SK-N-SH (cell line): ENCODE results near the gene SPATA3. TPM values are rescaled to one million over a fixed set of nuclear protein-coding genes. Genes with fewer than 3 reads are reported as not detected.
"Not testable (repeated sequence)": the region's sequence is repeated elsewhere in the genome, so short reads cannot be mapped to it uniquely, and the experiment has no call there.

Source experiments
- CTCF ChIA-PET: fragments of 300-600, 350-600 bp; formaldehyde crosslinking; extraction: SDS; loops from one replicate; lab custom pipeline; 2021; lab: Yijun Ruan, JAX
- POLR2A ChIA-PET: fragments of 350-600 bp; sonication (Branson Sonifier 250); formaldehyde crosslinking; extraction: SDS; loops from one replicate; lab custom pipeline; 2020; ENCODE audit warnings: antibody characterized with exemption, inconsistent platforms; lab: Yijun Ruan, JAX
- DNase-seq: peaks from one replicate; pipeline ENCODE4 v3.0.0; 2012
- H2AFZ ChIP-seq: fragments of 200-600 bp; sonication (generic); 2 replicates; pipeline ENCODE4 v1.8.1; 2016; ENCODE audit warnings: antibody characterized with exemption, mild to moderate bottlenecking, low read depth
- H3F3A ChIP-seq: fragments of 200-600 bp; sonication (generic); replicated peaks from 2 replicates; pipeline ENCODE3; 2016; ENCODE audit warnings: antibody characterized with exemption, mild to moderate bottlenecking; ENCODE audit not compliant: insufficient read depth
- H3K27ac ChIP-seq, 2 experiments: fragments of 200-500 bp in 1 of 2; fragments of 200-600 bp in 1 of 2; sonication (Bioruptor generic) in 1 of 2; sonication (generic), shearing (Covaris generic) in 1 of 2; 2 replicates each; pipeline versions ENCODE4 v1.5.1 to v1.6.1; 2014 to 2016; ENCODE audit warnings: low read depth in 2 of 2, inconsistent platforms in 1 of 2, low read length in 1 of 2, mild to moderate bottlenecking in 1 of 2, mixed read lengths in 1 of 2
- H3K27me3 ChIP-seq: fragments of 200-600 bp; sonication (generic), shearing (Covaris generic); 2 replicates; pipeline ENCODE4 v1.6.1; 2016; ENCODE audit warnings: mixed run types; ENCODE audit not compliant: insufficient read depth
- H3K36me3 ChIP-seq, 2 experiments: fragments of 200-500 bp in 1 of 2; fragments of 200-600 bp in 1 of 2; sonication (Bioruptor generic) in 1 of 2; sonication (generic) in 1 of 2; replicated peaks in 1 of 2; 2 replicates each; pipeline versions ENCODE3 to v1.5.1; 2014 to 2016; ENCODE audit warnings: low read length in 1 of 2, mild to moderate bottlenecking in 1 of 2; ENCODE audit not compliant: insufficient read depth in 2 of 2, control insufficient read depth in 1 of 2
- H3K4me1 ChIP-seq, 2 experiments: fragments of 200-500 bp in 1 of 2; fragments of 200-600 bp in 1 of 2; sonication (Bioruptor generic) in 1 of 2; sonication (generic), shearing (Covaris generic) in 1 of 2; 2 replicates each; pipeline versions ENCODE4 v1.5.1 to v1.6.1; 2014 to 2016; ENCODE audit warnings: low read depth in 1 of 2, low read length in 1 of 2, mixed run types in 1 of 2; ENCODE audit not compliant: insufficient read depth in 2 of 2, control insufficient read depth in 1 of 2
- H3K4me2 ChIP-seq: fragments of 200-600 bp; sonication (generic), shearing (Covaris generic); 2 replicates; pipeline ENCODE4 v1.6.1; 2017; ENCODE audit warnings: mixed run types
- H3K4me3 ChIP-seq, 2 experiments: fragments of 200-500 bp in 1 of 2; fragments of 200-600 bp in 1 of 2; sonication (Bioruptor generic) in 1 of 2; sonication (generic), shearing (Covaris generic) in 1 of 2; 2 replicates each; pipeline versions ENCODE4 v1.5.1 to v1.8.1; 2014 to 2016; ENCODE audit warnings: low read depth in 2 of 2, inconsistent platforms in 1 of 2, low read length in 1 of 2, mild to moderate bottlenecking in 1 of 2, mixed read lengths in 1 of 2, moderate library complexity in 1 of 2
- H3K79me2 ChIP-seq: fragments of 200-600 bp; sonication (generic); 2 replicates; pipeline ENCODE4 v1.8.1; 2017; ENCODE audit warnings: mild to moderate bottlenecking; ENCODE audit not compliant: insufficient read depth
- H3K9ac ChIP-seq: fragments of 200-600 bp; sonication (generic); 2 replicates; pipeline ENCODE4 v1.6.1; 2017; ENCODE audit warnings: mixed run types
- H3K9me2 ChIP-seq: fragments of 200-600 bp; sonication (generic); 2 replicates; pipeline ENCODE4 v1.6.1; 2017; ENCODE audit warnings: mixed run types
- H3K9me3 ChIP-seq: fragments of 200-600 bp; sonication (generic); 2 replicates; pipeline ENCODE4 v1.6.1; 2017; ENCODE audit warnings: mixed run types, mild to moderate bottlenecking, moderate library complexity
- H4K20me1 ChIP-seq: fragments of 200-600 bp; sonication (generic); 2 replicates; pipeline ENCODE4 v1.6.1; 2017; ENCODE audit warnings: mild to moderate bottlenecking, mixed run types; ENCODE audit not compliant: insufficient read depth
- CHD2 ChIP-seq: fragments of 150-350 bp; IDR thresholded peaks from 2 replicates; pipeline ENCODE4 v1.6.1; 2018; ENCODE audit warnings: low read length; ENCODE audit not compliant: partially characterized antibody
- GABPA ChIP-seq: IDR thresholded peaks from 2 replicates; pipeline ENCODE4 v1.4.0; 2012; ENCODE audit warnings: low read depth, mild to moderate bottlenecking
- JUND ChIP-seq: IDR thresholded peaks from 2 replicates; pipeline ENCODE4 v1.4.0; 2012
- MEF2A ChIP-seq: IDR thresholded peaks from 2 replicates; pipeline ENCODE4 v1.4.0; 2012; ENCODE audit warnings: low read depth, borderline replicate concordance
- NFIC ChIP-seq: IDR thresholded peaks from 2 replicates; pipeline ENCODE4 v1.4.0; 2012; ENCODE audit warnings: borderline replicate concordance
- TEAD4 ChIP-seq: IDR thresholded peaks from 2 replicates; pipeline ENCODE4 v1.4.0; 2012; ENCODE audit warnings: mild to moderate bottlenecking, borderline replicate concordance; ENCODE audit not compliant: insufficient read depth
- WGBS: methylation state at CpG from one replicate; pipeline ENCODE4 v1.1.6; 2017; ENCODE audit warnings: low lambda C conversion rate; 5-methylcytosine and 5-hydroxymethylcytosine counted together
- polyA plus RNA-seq, 3 experiments: library from polyadenylated mRNA; depleted of rRNA; stranded (reverse); fragments of >200 nt; gene quantifications; 2 replicates each; pipeline ENCODE4 v1.2.3, GENCODE V29; 2012
- TF ChIP-seq, protein P1 (sequence below): IDR thresholded peaks from 2 replicates; pipeline ENCODE4 v1.6.1; 2012; ENCODE audit warnings: mild to moderate bottlenecking, low read depth, low read length, moderate library complexity
- TF ChIP-seq, protein P2 (sequence below): IDR thresholded peaks from 2 replicates; pipeline ENCODE4 v1.4.0; 2012; ENCODE audit warnings: low read depth, borderline replicate concordance

Gene SPATA3
- polyA plus RNA-seq, 1 of the 3 experiments (the other 2 are of a cell fraction): not detected

DNA sequence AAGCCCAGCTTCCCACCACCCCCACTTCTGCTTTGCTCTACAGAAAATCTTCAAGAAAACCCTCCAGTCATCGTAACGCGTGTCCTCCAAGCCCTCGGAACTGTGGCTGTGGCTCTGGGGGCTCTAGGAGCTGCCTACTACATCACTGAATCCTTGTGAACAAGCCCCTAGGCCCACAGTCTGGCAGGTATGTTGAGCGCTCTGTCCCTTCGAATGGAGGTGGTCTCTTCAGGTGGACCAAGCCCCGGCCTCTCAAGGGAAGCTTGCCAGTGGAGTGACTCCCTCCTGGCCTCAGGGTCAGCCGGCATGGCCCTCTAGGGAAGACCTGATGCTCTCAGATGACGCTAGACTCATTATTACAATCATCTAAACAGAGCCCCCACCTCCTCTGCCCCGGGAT is 6.7 kb downstream of the SPATA3 start (continued):
- TF ChIP-seq CHD2 (no peak), GABPA (no peak), JUND (no peak), TEAD4 (no peak), NFIC (no peak)
- TF ChIP-seq, protein P1, sequence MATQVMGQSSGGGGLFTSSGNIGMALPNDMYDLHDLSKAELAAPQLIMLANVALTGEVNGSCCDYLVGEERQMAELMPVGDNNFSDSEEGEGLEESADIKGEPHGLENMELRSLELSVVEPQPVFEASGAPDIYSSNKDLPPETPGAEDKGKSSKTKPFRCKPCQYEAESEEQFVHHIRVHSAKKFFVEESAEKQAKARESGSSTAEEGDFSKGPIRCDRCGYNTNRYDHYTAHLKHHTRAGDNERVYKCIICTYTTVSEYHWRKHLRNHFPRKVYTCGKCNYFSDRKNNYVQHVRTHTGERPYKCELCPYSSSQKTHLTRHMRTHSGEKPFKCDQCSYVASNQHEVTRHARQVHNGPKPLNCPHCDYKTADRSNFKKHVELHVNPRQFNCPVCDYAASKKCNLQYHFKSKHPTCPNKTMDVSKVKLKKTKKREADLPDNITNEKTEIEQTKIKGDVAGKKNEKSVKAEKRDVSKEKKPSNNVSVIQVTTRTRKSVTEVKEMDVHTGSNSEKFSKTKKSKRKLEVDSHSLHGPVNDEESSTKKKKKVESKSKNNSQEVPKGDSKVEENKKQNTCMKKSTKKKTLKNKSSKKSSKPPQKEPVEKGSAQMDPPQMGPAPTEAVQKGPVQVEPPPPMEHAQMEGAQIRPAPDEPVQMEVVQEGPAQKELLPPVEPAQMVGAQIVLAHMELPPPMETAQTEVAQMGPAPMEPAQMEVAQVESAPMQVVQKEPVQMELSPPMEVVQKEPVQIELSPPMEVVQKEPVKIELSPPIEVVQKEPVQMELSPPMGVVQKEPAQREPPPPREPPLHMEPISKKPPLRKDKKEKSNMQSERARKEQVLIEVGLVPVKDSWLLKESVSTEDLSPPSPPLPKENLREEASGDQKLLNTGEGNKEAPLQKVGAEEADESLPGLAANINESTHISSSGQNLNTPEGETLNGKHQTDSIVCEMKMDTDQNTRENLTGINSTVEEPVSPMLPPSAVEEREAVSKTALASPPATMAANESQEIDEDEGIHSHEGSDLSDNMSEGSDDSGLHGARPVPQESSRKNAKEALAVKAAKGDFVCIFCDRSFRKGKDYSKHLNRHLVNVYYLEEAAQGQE: no peak

DNA sequence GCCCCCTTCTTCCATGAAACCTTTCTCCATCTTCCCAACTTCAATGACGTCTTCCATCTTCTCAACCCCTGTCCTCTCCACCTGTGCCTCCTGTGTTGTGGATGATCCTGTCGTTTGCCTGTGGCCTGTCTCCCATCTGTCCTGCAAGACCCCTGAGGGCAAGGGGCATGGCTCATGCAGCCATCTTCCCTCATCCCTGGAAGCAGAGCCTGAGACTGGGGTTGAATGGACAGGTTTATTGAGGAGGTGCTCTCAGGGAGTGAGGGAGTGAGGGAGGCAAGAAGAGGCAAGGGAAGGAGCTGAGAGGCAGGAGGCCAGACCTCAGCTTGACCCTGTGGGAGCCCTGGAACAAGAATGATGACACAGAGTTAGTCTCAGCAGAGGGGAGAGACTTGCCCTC is 7.3 kb downstream of the SPATA3 start:
- Histone ChIP-seq H3K4me3 (no peak overlapping the region), H3F3A (no peaks in the 10 kb centered on the region), H3K27ac (no peak overlapping the region), H2AFZ (no peak overlapping the region), H3K9ac (no peak overlapping the region), H3K4me1 (no peaks in the 10 kb centered on the region), H3K79me2 (no peaks in the 10 kb centered on the region), H3K27me3 (peaks cover 14% of the 10 kb centered on the region; the same call in 1 of the 2 replicates), H4K20me1 (no peaks in the 10 kb centered on the region), H3K36me3 (no peaks in the 10 kb centered on the region), H3K9me2 (no peaks in the 10 kb centered on the region), H3K4me2 (no peak overlapping the region), H3K9me3 (no peaks in the 10 kb centered on the region)
- TF ChIP-seq, protein P2, sequence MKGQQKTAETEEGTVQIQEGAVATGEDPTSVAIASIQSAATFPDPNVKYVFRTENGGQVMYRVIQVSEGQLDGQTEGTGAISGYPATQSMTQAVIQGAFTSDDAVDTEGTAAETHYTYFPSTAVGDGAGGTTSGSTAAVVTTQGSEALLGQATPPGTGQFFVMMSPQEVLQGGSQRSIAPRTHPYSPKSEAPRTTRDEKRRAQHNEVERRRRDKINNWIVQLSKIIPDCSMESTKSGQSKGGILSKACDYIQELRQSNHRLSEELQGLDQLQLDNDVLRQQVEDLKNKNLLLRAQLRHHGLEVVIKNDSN: no peak
- TF ChIP-seq MEF2A (no peak), TEAD4 (no peak)
- CTCF ChIA-PET: interaction anchor here (2.0 kb wide), 1 partner anchor 16 kb away, joined by 11 read pairs; no protein-coding TSS in a partner anchor
- no peak for DNase-seq
- POLR2A ChIA-PET: no interaction called here
- WGBS: 29% methylated on average over 2 of the region's 2 CpGs

DNA sequence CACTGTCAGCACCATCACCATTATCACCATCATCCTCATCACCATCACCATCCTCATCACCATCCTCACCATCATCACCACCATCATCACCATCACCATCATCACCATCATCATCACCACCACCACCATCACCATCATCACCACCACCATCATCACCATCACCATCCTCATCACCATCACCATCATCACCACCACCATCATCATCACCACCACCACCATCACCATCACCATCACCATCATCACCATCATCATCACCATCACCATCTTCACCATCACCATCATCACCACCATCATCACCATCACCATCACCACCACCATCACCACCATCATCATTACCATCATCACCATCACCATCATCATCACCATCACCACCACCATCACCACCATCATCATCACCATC is 9.0 kb downstream of the SPATA3 start:
- H4K20me1 ChIP-seq, DNase-seq, H3K9me3 ChIP-seq, H3K9me2 ChIP-seq, H3K27ac ChIP-seq, H3K4me1 ChIP-seq, H3K4me3 ChIP-seq, H3F3A ChIP-seq, H3K4me2 ChIP-seq, H3K79me2 ChIP-seq, H2AFZ ChIP-seq, POLR2A ChIA-PET, H3K36me3 ChIP-seq, H3K9ac ChIP-seq: not testable (repeated sequence)
- CTCF ChIA-PET: interaction anchor here (2.0 kb wide), 1 partner anchor 18 kb away, joined by 11 read pairs; no protein-coding TSS in a partner anchor
- peaks cover 18% of the 10 kb centered on the region; the same call in 1 of the 2 replicates for H3K27me3 ChIP-seq
